ENCODE measurements around the gene EIF2AK3. TPM values are rescaled to one million over a fixed set of nuclear protein-coding genes. Genes with fewer than 3 reads are reported as not detected.

The EIF2AK3 gene
- total and polyA plus RNA-seq, 7 experiments from 2014 or later = 3.2 to 36.5 (median 27.5) TPM

- Histone ChIP-seq H3K36me3 (ENCODE audit: control insufficient read depth in 2 of 3, insufficient read depth in 3 of 3, low read length in 3 of 3) (no peaks in the 10 kb centered on the region), H3K27me3 (ENCODE audit: control insufficient read depth in 2 of 2, insufficient read depth in 2 of 2, low read length in 2 of 2) (no peaks in the 10 kb centered on the region), H3K4me1 (ENCODE audit: control insufficient read depth in 2 of 2, insufficient read depth in 2 of 2, low read length in 2 of 2) (no peaks in the 10 kb centered on the region), H3K27ac (ENCODE audit: low read depth, low read length) (no peak overlapping the region), H3K9me3 (ENCODE audit: control insufficient read depth in 2 of 3, low read length in 3 of 3) (no peaks in the 10 kb centered on the region), H3K4me3 (ENCODE audit: low read length) (no peak overlapping the region)
- Mint-ChIP-seq H3K27me3 (peaks cover 0 to 10% (median 4%) of the 10 kb centered on the region in 5 donors), H3K4me1 (no peaks in the 10 kb centered on the region), H3K27ac (no peak overlapping the region), H3K4me3 (no peak overlapping the region), H3K36me3 (no peaks in the 10 kb centered on the region), H3K9me3 (peaks cover 0 to 1% (median 0%) of the 10 kb centered on the region in 11 donors)
- ChIA-PET POLR2A (no interaction called here), CTCF (no interaction called here)
- no peak for DNase-seq
- no peak for ATAC-seq
- intact Hi-C loops (cut with micrococcal nuclease) = no loop called here
These were observed 97.2 kb downstream of the EIF2AK3 start for GRCh38 chr2:88530081-88530480.

GRCh38 chr2:88521445-88522073, 105.7 kb downstream of the EIF2AK3 start:
- ATAC-seq (no peak), DNase-seq (no peak)
- Histone ChIP-seq H3K27me3 (ENCODE audit: control insufficient read depth in 2 of 2, insufficient read depth in 2 of 2, low read length in 2 of 2) (no peaks in the 10 kb centered on the region), H3K4me1 (ENCODE audit: control insufficient read depth in 2 of 2, insufficient read depth in 2 of 2, low read length in 2 of 2) (no peaks in the 10 kb centered on the region), H3K4me3 (ENCODE audit: low read length) (no peak overlapping the region), H3K27ac (ENCODE audit: low read depth, low read length) (no peak overlapping the region), H3K9me3 (ENCODE audit: control insufficient read depth in 2 of 3, low read length in 3 of 3) (no peaks in the 10 kb centered on the region), H3K36me3 (ENCODE audit: control insufficient read depth in 2 of 3, insufficient read depth in 3 of 3, low read length in 3 of 3) (no peaks in the 10 kb centered on the region)
- no peak overlapping the region for H3K4me3 Mint-ChIP-seq
- H3K4me1 Mint-ChIP-seq = no peaks in the 10 kb centered on the region
- H3K36me3 Mint-ChIP-seq = no peaks in the 10 kb centered on the region
- no peak overlapping the region for H3K27ac Mint-ChIP-seq
- CTCF ChIA-PET = no interaction called here
- peaks cover 0 to 3% (median 0%) of the 10 kb centered on the region in 11 donors for H3K9me3 Mint-ChIP-seq
- H3K27me3 Mint-ChIP-seq = peaks cover 7 to 23% (median 15%) of the 10 kb centered on the region in 5 donors
- POLR2A ChIA-PET = no interaction called here
- intact Hi-C loops (cut with micrococcal nuclease) = no loop called here

GRCh38 chr2:88517759-88518201, 109.5 kb downstream of the EIF2AK3 start:
- Mint-ChIP-seq H3K4me1 (no peaks in the 10 kb centered on the region), H3K4me3 (no peak overlapping the region), H3K9me3 (peaks cover 0 to 12% (median 1%) of the 10 kb centered on the region in 11 donors), H3K27me3 (peaks cover 7 to 34% (median 28%) of the 10 kb centered on the region in 5 donors), H3K27ac (no peak overlapping the region), H3K36me3 (peaks cover 0 to 3% (median 0%) of the 10 kb centered on the region in 5 donors)
- Histone ChIP-seq H3K4me1 (ENCODE audit: control insufficient read depth in 2 of 2, insufficient read depth in 2 of 2, low read length in 2 of 2) (no peaks in the 10 kb centered on the region), H3K4me3 (ENCODE audit: low read length) (no peak overlapping the region), H3K36me3 (ENCODE audit: control insufficient read depth in 2 of 3, insufficient read depth in 3 of 3, low read length in 3 of 3) (no peaks in the 10 kb centered on the region), H3K27ac (ENCODE audit: low read depth, low read length) (no peak overlapping the region), H3K27me3 (ENCODE audit: control insufficient read depth in 2 of 2, insufficient read depth in 2 of 2, low read length in 2 of 2) (no peaks in the 10 kb centered on the region), H3K9me3 (ENCODE audit: control insufficient read depth in 2 of 3, low read length in 3 of 3) (no peaks in the 10 kb centered on the region)
- DNase-seq (no peak), ATAC-seq (no peak)
- intact Hi-C loops (cut with micrococcal nuclease) = no loop called here
- CTCF ChIA-PET = no interaction called here
- POLR2A ChIA-PET = no interaction called here

Other genes starting within 250 kb of the EIF2AK3 start
- gene FOXI3, start 174.8 kb downstream of the EIF2AK3 start, total RNA-seq = not detected
- gene FOXI3, start 174.8 kb downstream of the EIF2AK3 start, polyA plus RNA-seq = not detected
- gene RPIA, start 64.2 kb upstream of the EIF2AK3 start, total RNA-seq = 10 to 100 TPM; 16.4 to 38.4 (median 23.1) TPM
- gene RPIA, start 64.2 kb upstream of the EIF2AK3 start, polyA plus RNA-seq = 10 to 100 TPM; 60.2 to 65.3 TPM